Femur (tissue), 1 donor: ENCODE data around the gene AARS1.
"Not testable (repeated sequence)": the region's sequence is repeated elsewhere in the genome, so short reads cannot be mapped to it uniquely, and the experiment has no call there.

Experiments used
- DNase-seq: peaks from one replicate; pipeline ENCODE4 v3.0.0-alpha.2; 2017

AARS1 gene

DNA sequence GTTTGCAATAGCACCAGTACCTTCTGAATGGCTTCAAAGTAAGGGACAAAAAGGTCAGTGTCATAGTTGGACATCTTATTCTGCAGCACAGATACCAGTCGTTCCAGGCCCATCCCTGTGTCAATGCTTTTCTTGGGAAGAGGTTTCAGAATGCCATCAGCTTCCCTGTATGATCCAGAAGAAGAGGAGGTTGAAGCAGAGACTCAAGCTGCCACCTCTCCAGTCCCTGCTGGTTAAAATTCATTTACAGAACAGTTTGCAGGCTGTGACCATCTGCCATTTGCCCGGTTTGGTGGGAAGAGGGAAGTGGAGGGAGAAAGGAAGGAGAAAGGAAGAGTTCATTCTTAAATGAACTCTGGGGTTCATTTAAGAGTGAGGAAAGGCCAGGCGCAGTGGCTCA lies 19.1 kb downstream of the AARS1 start:
- DNase-seq = no peak

- no peak for DNase-seq
Observed at GRCh38 chr16:70269471-70269870, 19.8 kb downstream of the AARS1 start.

DNA sequence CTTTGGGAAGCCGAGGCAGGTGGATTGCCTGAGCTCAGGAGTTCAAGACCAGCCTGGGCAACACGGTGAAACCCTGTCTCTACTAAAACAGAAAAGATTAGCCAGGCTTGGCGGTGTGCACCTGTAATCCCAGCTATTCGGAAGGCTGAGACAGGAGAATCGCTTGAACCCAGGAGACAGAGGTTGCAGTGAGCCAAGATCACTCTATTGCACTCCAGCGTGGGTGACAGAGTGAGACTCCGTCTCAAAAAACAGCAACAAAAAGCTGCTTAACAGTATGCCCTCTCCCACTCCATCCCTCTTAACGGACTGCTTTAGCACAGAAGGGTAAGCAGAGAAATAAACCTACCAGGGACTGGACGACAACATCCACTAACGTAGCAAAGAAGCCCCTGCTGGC lies 21.4 kb downstream of the AARS1 start:
- DNase-seq = not testable (repeated sequence)

DNA sequence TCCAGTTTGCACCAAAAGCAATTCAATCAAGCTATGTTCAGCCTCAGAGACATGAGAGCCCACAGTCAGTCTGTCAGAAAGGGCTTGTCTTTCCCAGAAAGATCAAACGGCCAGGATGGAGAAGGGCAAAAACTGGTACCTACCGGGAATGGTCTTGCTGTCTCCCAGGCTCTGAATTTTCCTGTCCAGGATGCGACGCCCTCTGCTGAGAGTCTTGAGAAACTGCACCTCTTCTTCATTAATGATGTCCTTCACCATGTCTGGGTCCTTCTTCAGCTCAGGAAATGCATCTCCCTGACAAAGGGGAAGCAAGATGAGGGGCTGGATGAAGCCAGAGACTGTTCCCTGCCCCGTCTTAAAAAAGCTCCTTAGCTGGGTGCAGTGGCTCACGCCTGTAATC lies 21.8 kb downstream of the AARS1 start:
- no peak for DNase-seq

DNA sequence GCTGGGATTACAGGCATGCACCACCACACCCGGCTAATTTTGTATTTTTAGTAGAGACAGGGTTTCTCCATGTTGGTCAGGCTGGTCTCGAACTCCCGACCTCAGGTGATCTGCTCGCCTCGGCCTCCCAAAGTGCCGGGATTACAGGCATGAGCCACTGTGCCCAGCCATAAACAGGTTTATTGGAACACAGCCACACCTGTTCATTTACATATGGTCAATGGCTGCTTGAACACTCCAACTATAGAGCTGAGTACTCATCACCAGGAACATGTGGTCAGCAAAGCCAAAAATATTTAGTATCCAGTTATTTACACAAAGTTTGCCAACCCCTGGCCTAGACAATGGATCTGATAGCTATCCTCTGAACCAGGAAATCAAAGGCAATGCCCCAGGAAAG lies 29.4 kb downstream of the AARS1 start:
- not testable (repeated sequence) for DNase-seq

DNA sequence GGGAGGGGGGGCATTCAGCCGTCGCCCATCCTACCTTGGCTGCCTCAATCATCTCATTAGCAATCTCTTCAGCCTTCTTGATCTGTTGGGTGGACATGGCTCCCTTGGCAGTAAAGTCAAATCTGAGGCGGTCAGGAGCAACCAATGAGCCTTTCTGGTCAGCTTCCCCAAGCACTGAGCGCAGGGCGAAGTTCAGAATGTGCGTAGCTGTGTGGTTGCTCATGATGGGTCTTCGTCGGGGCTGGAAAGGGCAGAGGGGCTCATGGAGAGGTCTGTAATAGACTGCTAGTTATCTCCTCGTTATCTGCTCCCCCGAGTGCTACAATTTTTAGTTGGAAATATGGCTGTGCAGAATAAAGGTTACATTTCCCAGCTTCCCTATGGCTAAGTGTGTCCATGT lies 30.4 kb downstream of the AARS1 start:
- DNase-seq = no peak

GRCh38 chr16:70258065-70258464 lies 31.2 kb downstream of the AARS1 start:
- DNase-seq = no peak

DNA sequence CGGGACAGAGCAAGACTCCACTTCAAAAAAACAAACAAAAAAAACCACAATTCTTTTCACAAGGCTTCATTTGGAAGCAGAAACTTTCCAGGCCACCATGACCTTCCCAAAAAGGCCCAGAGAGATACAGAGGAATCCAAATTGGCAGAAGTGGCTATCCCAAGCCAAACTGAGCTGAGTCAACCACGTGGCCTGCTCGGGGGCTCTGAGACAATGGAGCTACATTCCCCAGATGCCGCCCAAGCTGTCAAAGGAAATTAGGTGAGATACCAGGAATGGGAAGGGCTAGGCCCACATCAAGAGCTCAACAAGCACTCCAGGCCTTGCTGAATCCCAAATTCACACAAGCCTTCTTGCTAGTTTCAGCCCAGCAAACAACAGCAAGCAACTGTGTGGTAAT lies 31.9 kb downstream of the AARS1 start:
- DNase-seq = no peak

DNA sequence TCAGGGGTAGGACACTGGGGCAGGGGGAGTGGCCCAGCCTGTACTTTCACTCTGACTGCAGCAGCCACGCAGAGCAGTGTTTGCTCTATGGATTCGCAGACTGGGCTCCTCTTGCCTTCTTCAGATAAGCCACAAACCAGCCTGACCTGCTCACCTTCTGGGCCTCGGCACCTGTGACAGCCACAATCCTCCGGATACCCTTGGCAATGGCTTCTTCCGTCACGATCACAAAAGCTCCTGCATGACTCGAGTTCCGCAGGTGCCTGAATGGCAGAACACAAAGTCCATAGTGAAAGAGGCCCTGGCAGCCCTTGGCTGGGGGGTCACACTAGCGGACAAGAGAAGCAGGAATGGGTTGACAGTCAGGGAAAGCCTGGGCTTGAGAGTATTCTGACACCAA lies 33.7 kb downstream of the AARS1 start:
- no peak for DNase-seq

GRCh38 chr16:70254965-70255286 lies 34.4 kb downstream of the AARS1 start:
- no peak for DNase-seq

DNA sequence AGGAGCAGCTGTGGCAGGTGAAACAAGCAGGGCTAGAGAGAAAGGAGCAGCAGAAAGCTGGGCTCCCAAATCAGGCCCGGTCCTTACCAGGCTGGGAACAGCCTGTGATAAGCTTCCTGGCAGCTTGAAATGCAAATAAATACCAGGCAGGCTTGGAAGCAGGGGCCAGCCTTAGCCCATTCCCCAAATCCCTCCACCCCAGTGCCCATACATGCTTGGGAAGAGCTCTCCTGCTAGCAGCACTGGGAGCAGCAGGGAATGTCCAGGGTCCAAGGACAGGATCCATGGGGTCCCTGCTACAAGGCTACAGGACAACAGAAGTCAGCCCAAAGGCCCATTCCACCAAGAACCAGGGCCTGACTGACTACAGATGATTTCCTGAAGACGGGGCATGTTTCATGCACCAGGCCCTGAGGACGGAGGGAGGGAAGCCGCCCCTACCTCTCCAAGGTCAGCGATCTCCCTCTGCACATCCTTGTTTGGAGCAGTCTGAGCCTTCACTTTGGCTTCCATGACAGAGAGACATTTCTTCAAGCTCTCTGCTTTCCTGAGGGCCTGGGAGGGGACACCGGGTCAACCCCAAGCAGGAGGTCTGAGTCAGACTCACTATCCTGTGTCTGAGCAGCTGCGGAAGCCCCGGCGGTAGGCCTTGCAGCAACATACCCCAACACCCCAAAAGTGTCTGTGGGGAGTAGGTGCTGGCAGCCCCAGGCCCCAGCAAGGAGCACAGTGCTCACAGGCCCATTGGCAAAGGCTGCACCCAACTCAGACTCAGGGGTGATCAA lies 34.9 kb downstream of the AARS1 start:
- DNase-seq = no peak

GRCh38 chr16:70253291-70254106 lies 35.8 kb downstream of the AARS1 start:
- DNase-seq = peak; percentile 43

DNA sequence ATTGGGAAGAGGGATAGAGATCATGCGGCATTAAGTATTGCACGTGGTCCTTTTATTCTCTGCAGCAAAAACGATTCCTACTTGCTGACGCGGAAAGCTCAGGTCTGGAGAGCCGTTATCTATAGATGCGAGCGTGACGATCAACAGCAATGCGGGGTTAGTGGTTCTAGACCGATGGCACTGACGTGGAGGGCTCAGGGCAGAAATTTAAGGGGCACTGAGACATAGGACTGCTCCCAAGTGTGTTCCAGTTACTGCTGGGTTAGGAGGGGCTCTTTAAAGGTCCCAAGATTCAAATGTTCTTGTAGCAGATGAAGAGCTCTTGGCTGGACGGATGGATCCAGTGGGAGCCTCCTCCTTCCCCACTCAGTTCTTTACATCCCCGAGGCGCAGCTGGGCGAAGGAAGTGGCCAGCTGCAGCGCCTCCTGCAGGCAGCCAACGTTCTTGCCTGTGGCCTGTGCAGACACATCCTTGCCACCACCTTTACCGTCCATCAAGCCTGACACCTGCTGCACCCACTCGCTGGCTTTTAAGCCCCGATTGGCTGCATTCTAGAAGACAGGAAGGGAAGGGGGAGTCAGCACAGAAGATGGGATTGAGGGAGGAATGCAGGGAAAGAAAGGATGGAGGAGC lies 36.8 kb downstream of the AARS1 start:
- peak; percentile 29 for DNase-seq

- peak; percentile 96 for DNase-seq
Observed at GRCh38 chr16:70251629-70252354, 37.5 kb downstream of the AARS1 start, which contains the start of gene EXOSC6. EXOSC6 (minus strand) TSS chr16:70251940; CDS start chr16:70251900, 40 bp downstream.

DNA sequence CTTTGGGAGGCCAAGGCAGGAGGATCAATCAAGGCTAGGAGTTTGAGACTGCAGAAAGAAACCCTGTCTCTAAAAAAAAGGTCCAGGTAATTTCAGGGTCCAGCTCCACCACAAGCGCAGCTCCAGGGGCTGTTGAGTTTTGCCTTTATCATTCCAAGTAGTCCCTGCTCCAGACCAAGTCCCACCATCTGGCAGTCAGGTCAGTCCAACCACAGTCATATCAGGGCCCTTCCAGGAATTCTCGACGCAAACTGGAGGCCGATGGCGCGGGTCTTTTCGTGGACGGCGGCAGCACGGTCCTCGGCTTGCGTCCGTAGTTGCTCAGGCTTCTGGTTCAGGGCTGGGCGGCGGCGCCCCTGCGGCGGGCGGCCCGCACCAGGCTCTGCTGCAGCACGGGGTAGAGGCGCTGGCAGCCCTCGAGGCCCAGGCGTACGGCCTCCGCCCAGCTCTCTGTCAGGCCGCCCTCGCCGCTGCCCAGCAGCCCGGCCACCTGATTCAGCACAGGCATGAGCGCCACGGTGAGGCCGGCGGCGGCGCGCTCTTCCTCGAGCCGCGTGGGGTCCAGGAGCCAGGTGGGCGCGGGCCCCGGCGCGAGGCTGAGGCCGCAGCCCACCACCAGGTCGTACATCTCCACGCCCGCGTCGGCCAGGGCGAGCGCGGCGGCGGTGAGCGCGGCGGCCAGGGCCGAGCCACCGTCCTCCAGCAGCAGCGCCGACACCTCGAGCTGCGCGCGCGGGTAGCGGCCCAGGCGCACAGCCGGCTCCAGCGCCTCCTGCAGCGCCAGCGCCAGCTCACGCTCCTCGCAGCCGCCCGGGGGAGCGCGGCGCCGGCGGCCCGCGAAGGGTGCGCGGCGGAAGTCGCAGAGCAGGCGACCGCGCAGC lies 38.3 kb downstream of the AARS1 start:
- DNase-seq = peak; percentile 36

- DNase-seq = not testable (repeated sequence)
Observed at GRCh38 chr16:70249697-70250096, 39.6 kb downstream of the AARS1 start.

GRCh38 chr16:70238773-70239172 lies 50.5 kb downstream of the AARS1 start:
- not testable (repeated sequence) for DNase-seq

GRCh38 chr16:70231831-70232230 lies 57.5 kb downstream of the AARS1 start:
- not testable (repeated sequence) for DNase-seq

GRCh38 chr16:70226024-70226423 lies 63.3 kb downstream of the AARS1 start:
- DNase-seq = not testable (repeated sequence)

DNA sequence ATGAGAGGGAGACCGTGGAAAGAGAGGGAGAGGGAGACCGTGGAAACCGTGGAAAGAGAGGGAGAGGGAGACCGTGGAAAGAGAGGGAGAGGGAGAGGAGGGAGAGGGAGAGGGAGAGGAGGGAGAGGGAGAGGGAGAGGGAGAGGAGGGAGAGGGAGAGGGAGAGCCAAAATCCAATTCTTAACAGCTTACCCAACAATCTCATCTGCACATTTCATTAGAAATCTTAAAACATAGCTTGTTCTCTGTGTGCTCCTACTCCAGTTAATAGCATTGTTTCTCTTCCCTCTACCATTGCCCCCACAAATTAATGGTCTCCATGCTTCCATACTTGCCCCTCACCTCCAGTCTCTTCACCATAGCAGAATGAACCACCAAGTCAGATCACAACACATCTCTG lies 63.9 kb downstream of the AARS1 start:
- DNase-seq = not testable (repeated sequence)

DNA sequence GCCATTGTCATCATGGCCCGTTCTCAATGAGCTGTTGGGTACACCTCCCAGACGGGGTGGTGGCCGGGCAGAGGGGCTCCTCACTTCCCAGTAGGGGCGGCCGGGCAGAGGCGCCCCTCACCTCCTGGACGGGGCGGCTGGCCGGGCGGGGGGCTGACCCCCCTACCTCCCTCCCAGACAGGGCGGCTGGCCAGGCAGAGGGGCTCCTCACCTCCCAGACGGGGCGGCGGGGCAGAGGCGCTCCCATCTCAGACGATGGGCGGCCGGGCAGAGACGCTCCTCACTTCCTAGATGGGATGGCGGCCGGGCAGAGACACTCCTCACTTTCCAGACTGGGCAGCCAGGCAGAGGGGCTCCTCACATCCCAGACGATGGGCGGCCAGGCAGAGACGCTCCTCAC lies 64.7 kb downstream of the AARS1 start:
- DNase-seq = not testable (repeated sequence)

GRCh38 chr16:70223971-70224513 lies 65.3 kb downstream of the AARS1 start:
- DNase-seq = not testable (repeated sequence)
